Measurements from ENCODE around the gene ASTN2. TPM values are rescaled to one million over a fixed set of nuclear protein-coding genes. Genes with fewer than 3 reads are reported as not detected.

Gene ASTN2
- total RNA-seq, 1 donor from 2014 or later: 15.9 TPM

DNA sequence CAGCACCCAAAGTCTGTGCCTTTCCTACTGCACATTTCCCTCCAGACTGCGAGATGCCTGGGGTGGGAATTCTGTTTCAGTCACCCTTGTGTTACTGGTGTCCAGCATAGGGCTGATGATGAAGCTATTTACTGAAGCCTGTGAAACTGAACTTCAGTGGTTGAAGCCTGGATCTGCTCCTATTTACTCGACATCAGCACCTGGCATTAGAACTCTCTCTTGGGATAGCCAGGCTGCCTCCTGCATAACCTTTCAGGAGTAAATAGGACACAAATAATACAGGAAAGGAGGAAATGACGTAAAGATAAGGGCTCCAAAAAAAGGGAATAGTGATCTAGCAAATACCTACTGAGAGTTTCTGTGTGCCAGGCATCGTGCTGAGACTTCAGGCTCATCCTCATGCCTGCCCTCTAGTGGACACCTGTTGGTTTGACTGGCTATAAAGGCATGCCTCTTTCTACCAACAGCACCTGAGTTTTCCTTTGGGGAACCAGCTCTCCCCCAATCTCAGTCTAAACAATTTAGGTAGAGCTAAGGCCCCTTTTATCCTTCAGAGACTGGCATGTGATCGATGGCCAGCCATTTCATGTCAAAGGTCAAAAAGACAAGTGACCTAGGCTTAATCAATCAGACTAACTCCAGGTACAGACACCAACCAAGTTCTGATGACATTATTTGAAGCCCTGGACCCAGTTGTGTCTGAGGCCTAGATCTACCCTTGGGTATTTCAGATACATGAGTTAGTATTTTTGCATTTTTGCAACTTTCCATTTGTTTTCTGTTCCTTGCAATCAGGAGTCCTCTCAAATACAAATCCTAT lies 919.8 kb downstream of the ASTN2 start:
- no peaks in the 10 kb centered on the region for H3K36me3 Mint-ChIP-seq
- H3K27ac Mint-ChIP-seq: no peak overlapping the region
- H3K9me3 Mint-ChIP-seq: no peaks in the 10 kb centered on the region
- no peak for DNase-seq (ENCODE audit: extremely low spot score, unreplicated experiment)
- H3K4me3 Mint-ChIP-seq: no peak overlapping the region
- H3K27me3 Mint-ChIP-seq: no peaks in the 10 kb centered on the region
- peak; percentile 76 for TF ChIP-seq CTCF (conservative IDR thresholded peaks at IDR 0.05)
- peaks cover 38% of the 10 kb centered on the region for H3K4me1 Mint-ChIP-seq (ENCODE audit: unreplicated experiment)

DNA sequence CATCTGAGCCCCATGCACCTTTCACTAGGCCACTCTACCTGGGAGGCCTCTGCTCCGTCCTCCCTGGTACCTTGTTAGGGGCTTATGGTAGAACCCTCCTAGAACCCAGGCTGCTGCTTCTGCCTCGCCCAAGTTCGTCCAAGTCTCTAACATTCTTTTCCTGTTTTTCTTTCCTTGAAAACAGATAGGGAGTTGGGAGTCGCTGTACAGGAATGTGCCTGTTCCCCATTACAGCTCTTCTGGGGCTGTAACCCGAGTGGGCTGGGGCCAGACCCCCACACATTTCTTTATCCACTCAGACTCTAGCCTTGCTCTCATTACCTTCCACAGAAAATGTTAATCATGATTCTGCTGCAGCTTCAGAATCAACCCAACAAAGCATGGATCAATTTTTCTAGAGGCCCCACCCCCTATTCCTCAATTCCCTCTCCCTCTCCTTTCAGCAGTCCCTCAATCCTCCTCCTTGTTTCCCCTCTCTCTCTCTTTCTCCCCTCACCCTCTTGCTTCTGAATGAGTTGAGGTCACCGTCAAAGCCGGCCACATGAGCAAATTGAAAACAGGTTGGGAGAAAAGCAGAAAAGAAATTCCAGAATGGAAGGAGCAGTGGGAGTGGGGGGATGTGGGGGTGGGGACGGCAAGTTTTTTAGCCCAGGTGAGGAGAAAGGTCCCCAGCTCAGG lies 921.5 kb downstream of the ASTN2 start:
- DNase-seq (ENCODE audit: extremely low spot score, unreplicated experiment): no peak
- Mint-ChIP-seq H3K9me3 (no peaks in the 10 kb centered on the region), H3K36me3 (no peaks in the 10 kb centered on the region), H3K27ac (peak overlapping the region; percentile 10), H3K4me1 (ENCODE audit: unreplicated experiment) (peaks cover 38% of the 10 kb centered on the region), H3K27me3 (no peaks in the 10 kb centered on the region), H3K4me3 (no peak overlapping the region)
- no peak for TF ChIP-seq CTCF (conservative IDR thresholded peaks at IDR 0.05)

GRCh38 chr9:116491659-116492058 lies 923.2 kb downstream of the ASTN2 start:
- no peak overlapping the region for H3K4me3 Mint-ChIP-seq
- H3K4me1 Mint-ChIP-seq (ENCODE audit: unreplicated experiment): peaks cover 28% of the 10 kb centered on the region
- no peak overlapping the region for H3K27ac Mint-ChIP-seq
- TF ChIP-seq CTCF (conservative IDR thresholded peaks at IDR 0.05): no peak
- no peaks in the 10 kb centered on the region for H3K9me3 Mint-ChIP-seq
- no peak for DNase-seq (ENCODE audit: extremely low spot score, unreplicated experiment)
- H3K27me3 Mint-ChIP-seq: no peaks in the 10 kb centered on the region
- H3K36me3 Mint-ChIP-seq: no peaks in the 10 kb centered on the region

DNA sequence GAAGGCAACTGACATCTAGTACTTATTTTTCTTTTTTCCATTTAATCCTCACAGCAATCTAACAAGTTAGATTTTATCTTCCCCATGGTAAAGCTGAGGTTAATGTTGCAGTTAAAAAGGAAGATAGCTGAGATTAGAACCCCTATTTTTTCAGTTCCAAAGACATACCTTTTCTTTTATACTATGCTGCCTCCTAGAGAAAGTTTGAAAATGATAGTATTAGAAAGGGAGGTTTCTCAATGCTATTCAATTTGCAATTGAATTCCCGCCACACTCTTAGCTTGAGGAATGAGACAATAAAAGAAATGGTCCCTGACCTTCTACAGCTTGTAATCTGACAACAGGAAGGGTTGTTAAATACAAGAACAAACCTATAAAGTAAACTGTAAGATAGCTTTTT lies 923.6 kb downstream of the ASTN2 start:
- peaks cover 28% of the 10 kb centered on the region for H3K4me1 Mint-ChIP-seq (ENCODE audit: unreplicated experiment)
- H3K36me3 Mint-ChIP-seq: no peaks in the 10 kb centered on the region
- no peaks in the 10 kb centered on the region for H3K27me3 Mint-ChIP-seq
- TF ChIP-seq CTCF (conservative IDR thresholded peaks at IDR 0.05): no peak
- no peak overlapping the region for H3K27ac Mint-ChIP-seq
- no peak overlapping the region for H3K4me3 Mint-ChIP-seq
- no peak for DNase-seq (ENCODE audit: extremely low spot score, unreplicated experiment)
- H3K9me3 Mint-ChIP-seq: no peaks in the 10 kb centered on the region

DNA sequence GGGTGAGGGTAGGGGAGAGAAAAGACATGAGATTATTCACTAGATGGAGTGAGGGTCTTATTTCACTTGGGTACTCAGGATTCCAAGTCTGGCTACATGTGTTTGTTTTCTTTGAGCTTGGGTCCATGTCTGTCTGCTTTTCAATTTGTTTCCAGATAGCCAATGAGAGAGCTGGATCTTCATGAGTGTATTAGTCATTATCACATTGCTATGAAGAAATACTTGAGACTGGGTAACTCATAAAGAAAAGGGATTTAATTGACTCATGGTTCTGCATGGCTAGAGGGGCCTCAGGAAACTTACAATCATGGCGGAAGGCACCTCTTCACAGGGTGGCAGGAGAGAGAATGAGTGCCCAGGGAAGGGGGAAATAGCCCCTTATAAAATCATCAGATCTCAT lies 924.5 kb downstream of the ASTN2 start:
- no peaks in the 10 kb centered on the region for H3K27me3 Mint-ChIP-seq
- TF ChIP-seq CTCF (conservative IDR thresholded peaks at IDR 0.05): no peak
- DNase-seq (ENCODE audit: extremely low spot score, unreplicated experiment): no peak
- H3K9me3 Mint-ChIP-seq: no peaks in the 10 kb centered on the region
- no peaks in the 10 kb centered on the region for H3K36me3 Mint-ChIP-seq
- peaks cover 28% of the 10 kb centered on the region for H3K4me1 Mint-ChIP-seq (ENCODE audit: unreplicated experiment)
- H3K27ac Mint-ChIP-seq: no peak overlapping the region
- H3K4me3 Mint-ChIP-seq: no peak overlapping the region
